Glutamatergic neuron (in vitro differentiated cells): ENCODE data around the gene ACSL5. TPM values are rescaled to one million over a fixed set of nuclear protein-coding genes. Genes with fewer than 3 reads are reported as not detected.

ENCODE experiments used
- DNase-seq: peaks from one replicate; pipeline ENCODE4 v3.0.0; 2022
- H3K27ac Mint-ChIP-seq: one replicate; pipeline ENCODE4 v1.8.0; 2020; ENCODE audit warnings: mild to moderate bottlenecking, mixed read lengths, inconsistent platforms; ENCODE audit not compliant: unreplicated experiment
- H3K27me3 Mint-ChIP-seq: one replicate; pipeline ENCODE4 v1.8.0; 2020; ENCODE audit warnings: mild to moderate bottlenecking, moderate library complexity, mixed read lengths, inconsistent platforms; ENCODE audit not compliant: unreplicated experiment
- H3K36me3 Mint-ChIP-seq: one replicate; pipeline ENCODE4 v1.8.0; 2020; ENCODE audit warnings: mild to moderate bottlenecking, mixed read lengths, inconsistent platforms; ENCODE audit not compliant: unreplicated experiment
- H3K4me1 Mint-ChIP-seq: one replicate; pipeline ENCODE4 v1.8.0; 2020; ENCODE audit warnings: mild to moderate bottlenecking, low read depth, mixed read lengths, inconsistent platforms; ENCODE audit not compliant: unreplicated experiment
- H3K4me3 Mint-ChIP-seq: one replicate; pipeline ENCODE4 v1.8.0; 2020; ENCODE audit warnings: mild to moderate bottlenecking, mixed read lengths, inconsistent platforms; ENCODE audit not compliant: unreplicated experiment
- H3K9me3 Mint-ChIP-seq: one replicate; pipeline ENCODE4 v1.8.0; 2020; ENCODE audit warnings: mild to moderate bottlenecking, moderate library complexity, mixed read lengths, inconsistent platforms; ENCODE audit not compliant: unreplicated experiment
- total RNA-seq: library from RNA; stranded (reverse); fragmentation: NEBNext Ultra II Directional; extraction: Animal tissue kit (Norgen Biotek cat#: 25700); gene quantifications from one replicate; pipeline ENCODE4 v1.2.1, GENCODE V29; 2021; ENCODE audit not compliant: unreplicated experiment
- TF ChIP-seq, protein P1 (sequence below): fragments of 200-600 bp; sonication (generic); IDR thresholded peaks from one replicate; pipeline ENCODE4 v1.5.0; 2021; ENCODE audit not compliant: partially characterized antibody, unreplicated experiment

Gene ACSL5
- total RNA-seq, 1 donor from 2014 or later, result not detected

DNA sequence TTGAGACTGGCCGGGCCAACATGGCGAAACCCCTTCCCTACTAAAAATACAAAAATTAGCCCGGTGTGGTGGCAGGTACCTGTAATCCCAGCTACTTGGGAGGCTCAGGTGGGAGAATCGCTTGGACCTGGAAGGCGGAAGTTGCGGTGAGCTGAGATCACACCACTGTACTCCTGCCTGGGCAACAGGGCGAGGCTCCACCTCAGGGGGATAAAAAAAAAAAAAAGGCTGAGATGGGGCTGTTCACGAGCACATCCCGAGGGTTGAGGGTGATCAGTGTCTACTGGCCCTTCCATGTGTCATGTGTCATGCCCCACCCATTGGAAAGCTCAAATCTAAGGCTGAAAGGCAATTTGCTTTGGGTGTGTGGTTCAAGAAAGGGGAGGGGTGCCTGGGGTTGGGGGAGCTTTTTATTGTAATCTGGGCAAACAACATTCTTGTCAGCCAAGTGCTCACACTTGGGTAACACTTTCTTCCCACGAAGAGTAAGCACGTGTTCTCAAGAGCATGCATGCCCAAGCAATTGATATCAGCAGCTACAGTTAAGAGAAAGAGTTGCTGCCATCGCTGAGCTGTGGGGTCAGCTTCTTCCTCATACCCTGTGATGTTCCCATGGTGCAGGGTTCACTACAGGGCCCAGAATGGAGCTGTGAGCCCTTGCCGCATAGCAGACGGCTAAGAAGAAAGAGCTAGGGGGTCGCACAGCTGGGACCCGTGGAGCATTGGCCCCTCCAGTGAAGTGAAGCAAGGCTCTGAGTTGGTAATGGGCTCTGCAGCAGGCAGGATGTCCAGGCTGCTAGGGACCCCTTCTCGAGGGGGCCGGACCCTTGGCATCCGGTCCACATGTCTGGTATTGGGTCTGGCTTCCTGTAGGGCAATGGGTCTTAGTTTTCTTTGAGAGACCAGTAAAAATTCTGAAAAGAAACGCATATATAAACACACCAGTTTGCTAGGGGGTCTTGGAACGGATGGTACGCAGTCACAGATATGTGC, 9.9 kb upstream of the ACSL5 start:
- Mint-ChIP-seq H3K27me3 (no peaks in the 10 kb centered on the region), H3K4me3 (no peak overlapping the region), H3K36me3 (no peaks in the 10 kb centered on the region), H3K27ac (no peak overlapping the region), H3K9me3 (peaks cover 2% of the 10 kb centered on the region), H3K4me1 (peaks cover 1% of the 10 kb centered on the region)
- TF ChIP-seq, protein P1, sequence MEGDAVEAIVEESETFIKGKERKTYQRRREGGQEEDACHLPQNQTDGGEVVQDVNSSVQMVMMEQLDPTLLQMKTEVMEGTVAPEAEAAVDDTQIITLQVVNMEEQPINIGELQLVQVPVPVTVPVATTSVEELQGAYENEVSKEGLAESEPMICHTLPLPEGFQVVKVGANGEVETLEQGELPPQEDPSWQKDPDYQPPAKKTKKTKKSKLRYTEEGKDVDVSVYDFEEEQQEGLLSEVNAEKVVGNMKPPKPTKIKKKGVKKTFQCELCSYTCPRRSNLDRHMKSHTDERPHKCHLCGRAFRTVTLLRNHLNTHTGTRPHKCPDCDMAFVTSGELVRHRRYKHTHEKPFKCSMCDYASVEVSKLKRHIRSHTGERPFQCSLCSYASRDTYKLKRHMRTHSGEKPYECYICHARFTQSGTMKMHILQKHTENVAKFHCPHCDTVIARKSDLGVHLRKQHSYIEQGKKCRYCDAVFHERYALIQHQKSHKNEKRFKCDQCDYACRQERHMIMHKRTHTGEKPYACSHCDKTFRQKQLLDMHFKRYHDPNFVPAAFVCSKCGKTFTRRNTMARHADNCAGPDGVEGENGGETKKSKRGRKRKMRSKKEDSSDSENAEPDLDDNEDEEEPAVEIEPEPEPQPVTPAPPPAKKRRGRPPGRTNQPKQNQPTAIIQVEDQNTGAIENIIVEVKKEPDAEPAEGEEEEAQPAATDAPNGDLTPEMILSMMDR, result no peak
- no peak for DNase-seq

DNA sequence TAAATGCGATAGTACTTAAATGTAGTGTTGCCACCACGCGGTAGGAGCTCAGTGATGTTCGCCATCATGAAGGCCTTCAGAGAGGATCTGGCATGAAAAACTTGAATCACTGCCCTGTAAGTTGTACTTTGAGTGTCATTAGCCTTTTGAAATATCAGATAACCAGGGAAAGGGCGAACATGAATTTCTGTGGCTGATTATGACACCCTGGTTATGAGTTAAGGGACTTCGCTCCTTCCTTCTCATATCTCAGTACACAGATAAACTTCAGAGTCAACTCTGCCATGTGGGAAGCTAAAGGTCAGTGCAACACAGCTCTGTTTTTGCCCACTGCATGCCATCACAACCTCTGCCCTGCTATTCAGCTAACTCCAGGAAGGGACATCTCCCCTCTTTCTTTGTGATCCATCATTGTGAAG, 8.9 kb upstream of the ACSL5 start:
- no peak for DNase-seq
- Mint-ChIP-seq H3K27ac (no peak overlapping the region), H3K27me3 (no peaks in the 10 kb centered on the region), H3K4me3 (no peak overlapping the region), H3K9me3 (peaks cover 2% of the 10 kb centered on the region), H3K4me1 (peaks cover 1% of the 10 kb centered on the region), H3K36me3 (no peaks in the 10 kb centered on the region)
- TF ChIP-seq, protein P1, result no peak

DNA sequence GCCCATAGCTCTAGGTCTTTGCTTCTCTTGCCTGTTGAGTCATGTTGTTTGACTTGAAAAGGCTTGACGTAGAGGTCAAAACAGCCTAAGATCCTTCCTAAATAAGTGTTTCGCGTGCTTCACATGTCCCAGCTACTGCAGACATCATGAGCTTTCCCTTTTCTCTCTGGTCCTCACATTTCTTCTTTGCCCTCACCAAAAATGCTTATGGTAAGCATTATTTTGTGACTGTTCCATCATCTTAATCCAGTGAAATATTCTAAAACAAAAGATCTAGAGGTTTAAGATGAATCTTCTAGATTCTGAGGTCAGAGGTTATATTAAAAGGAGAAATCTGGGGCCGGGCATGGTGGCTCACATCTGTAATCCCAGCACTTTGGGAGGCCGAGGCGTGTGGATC, 8.5 kb upstream of the ACSL5 start:
- Mint-ChIP-seq H3K9me3 (peaks cover 2% of the 10 kb centered on the region), H3K27me3 (no peaks in the 10 kb centered on the region), H3K4me1 (peaks cover 1% of the 10 kb centered on the region), H3K36me3 (no peaks in the 10 kb centered on the region), H3K27ac (no peak overlapping the region), H3K4me3 (no peak overlapping the region)
- TF ChIP-seq, protein P1, result no peak
- no peak for DNase-seq

DNA sequence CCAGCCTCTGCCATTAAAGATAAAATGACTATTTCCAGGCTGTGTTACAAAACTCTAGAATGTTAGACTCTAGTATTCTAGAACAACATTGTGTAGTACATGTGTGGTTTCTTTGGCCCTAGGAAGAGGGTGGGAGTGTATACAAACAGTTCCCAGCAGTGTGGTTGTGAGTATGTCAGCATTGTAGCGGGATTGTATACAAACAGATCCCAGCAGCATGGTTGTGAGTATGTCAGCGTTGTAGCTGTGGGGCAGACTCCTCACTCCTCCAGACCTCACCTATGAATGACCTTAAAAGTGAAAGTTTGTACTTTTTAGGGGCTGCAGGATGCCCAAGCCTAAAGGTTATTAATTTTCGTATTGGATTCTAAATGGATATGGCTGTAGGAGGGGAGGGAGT, 6.9 kb upstream of the ACSL5 start:
- Mint-ChIP-seq H3K27me3 (no peaks in the 10 kb centered on the region), H3K9me3 (peaks cover 4% of the 10 kb centered on the region), H3K36me3 (no peaks in the 10 kb centered on the region), H3K4me3 (no peak overlapping the region), H3K4me1 (peaks cover 1% of the 10 kb centered on the region), H3K27ac (no peak overlapping the region)
- DNase-seq, result no peak
- TF ChIP-seq, protein P1, result no peak

DNA sequence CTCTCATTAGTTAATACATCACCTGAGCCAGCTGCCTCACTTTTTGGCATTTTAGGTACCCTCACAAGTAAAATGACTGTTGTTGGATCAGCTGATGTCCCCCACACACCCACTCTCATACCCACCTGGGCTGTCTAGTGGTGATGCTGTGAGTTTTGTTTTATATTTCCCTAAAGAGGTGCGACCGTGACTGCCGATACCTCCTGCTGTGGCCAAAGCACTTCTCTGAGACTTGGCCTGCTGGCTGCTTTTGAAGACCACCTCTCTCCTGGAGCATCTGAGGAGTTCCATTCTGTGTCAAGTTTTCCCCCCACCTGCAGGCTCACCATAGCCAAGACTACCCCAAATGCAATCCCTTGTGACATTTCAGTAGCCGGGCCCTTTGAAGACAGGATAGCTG, 6.4 kb upstream of the ACSL5 start:
- Mint-ChIP-seq H3K4me3 (no peak overlapping the region), H3K9me3 (peaks cover 4% of the 10 kb centered on the region), H3K27me3 (no peaks in the 10 kb centered on the region), H3K27ac (no peak overlapping the region), H3K4me1 (peaks cover 1% of the 10 kb centered on the region), H3K36me3 (no peaks in the 10 kb centered on the region)
- TF ChIP-seq, protein P1, result no peak
- DNase-seq, result no peak
